ENCODE measurements around the gene MGAT2.

MGAT2 gene

DNA sequence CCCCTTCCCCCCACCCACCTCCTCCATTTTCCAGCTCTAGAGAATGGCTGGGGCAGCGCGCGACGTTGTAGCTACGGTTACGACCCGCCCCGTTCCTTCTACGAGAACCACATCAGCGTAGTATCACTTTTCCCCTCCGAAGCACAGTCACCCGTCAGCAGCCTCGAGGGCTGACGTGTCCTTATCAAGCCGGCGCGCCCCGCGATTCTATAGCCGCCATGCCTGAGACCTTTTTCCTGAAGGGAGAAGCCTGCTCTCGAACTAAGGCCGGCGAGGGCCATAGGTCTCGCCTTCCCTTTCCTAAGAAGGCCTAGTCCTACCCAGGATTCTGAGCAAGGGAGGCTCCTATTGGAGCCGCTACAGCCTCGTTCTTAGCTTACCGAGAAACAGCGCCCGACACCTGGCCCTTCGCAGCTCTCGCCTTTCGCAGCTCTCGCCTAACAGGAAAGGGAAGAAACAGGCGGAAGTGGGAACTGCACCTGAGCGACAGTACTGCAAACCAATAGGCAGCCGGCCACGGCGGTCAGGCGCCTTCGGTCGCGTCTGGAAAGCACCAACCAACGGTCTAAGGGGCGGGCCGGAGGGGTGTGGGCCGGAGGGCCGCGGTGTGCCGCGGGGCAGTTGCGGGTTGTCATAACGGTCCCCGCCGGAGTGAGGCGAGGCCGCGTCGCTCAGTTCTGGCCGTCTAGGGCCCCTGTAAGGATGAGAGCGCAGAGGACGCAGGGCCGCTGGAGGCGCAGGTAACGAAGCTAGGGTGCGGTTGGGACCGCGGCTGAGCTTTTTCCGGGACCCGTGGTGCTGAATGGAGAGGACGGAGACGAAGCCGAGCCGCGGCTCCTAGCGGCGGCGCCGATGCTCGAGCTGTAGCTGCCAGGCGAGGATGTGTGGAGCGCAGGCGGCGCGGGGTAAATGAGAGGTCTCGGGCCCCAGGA, at the start of gene MGAT2, which contains the start of gene RPL36AL:
Gene MGAT2 (plus strand): TSS at position 618 of the 932 bp plus-strand sequence. CDS start 470 bp downstream, outside the sequence.
Gene RPL36AL (minus strand): TSS at position 445 of the 932 bp plus-strand sequence. CDS start 1,522 bp downstream, outside the sequence.
- peak; percentile 95 for DNase-seq

DNA sequence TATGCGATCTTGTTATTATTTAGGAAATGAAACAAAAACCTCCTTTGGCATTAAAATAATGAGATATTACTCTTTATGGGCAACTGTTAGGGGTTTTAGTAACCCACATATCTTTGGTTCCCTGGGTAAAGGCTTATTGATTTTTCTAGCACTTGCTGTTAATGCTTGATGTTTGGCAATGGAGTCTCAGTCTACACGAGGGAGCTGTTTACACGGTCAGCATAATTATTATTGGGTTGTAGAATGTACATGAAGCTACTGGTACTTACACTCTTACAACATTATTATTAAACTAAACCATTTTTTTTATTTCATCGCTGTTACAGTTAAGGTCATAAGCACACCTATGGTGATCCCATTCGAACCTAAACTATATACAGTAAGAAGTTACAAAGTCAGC, 46.6 kb upstream of the MGAT2 start:
- DNase-seq = no peak

DNA sequence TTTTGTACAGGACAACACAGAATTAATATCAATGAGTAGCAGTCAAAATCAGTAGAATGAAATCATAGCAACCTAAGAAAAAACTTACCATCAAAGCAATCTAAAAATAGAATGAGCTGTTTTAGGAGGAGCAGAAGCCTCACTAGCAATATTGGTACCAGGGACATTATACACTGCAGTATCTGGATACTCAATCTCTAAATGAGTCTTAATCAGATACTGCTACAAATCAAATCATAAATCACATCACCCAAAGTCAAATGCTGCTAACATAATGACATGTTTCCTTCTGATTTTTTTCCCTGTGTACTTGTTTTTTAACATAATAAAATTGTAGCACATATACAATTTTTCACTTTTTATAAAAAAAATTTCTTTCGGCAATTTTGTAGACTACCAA, 42.5 kb upstream of the MGAT2 start:
- DNase-seq = no peak

- no peak for DNase-seq
These were observed 40.8 kb upstream of the MGAT2 start for GRCh38 chr14:49579841-49580240.

DNA sequence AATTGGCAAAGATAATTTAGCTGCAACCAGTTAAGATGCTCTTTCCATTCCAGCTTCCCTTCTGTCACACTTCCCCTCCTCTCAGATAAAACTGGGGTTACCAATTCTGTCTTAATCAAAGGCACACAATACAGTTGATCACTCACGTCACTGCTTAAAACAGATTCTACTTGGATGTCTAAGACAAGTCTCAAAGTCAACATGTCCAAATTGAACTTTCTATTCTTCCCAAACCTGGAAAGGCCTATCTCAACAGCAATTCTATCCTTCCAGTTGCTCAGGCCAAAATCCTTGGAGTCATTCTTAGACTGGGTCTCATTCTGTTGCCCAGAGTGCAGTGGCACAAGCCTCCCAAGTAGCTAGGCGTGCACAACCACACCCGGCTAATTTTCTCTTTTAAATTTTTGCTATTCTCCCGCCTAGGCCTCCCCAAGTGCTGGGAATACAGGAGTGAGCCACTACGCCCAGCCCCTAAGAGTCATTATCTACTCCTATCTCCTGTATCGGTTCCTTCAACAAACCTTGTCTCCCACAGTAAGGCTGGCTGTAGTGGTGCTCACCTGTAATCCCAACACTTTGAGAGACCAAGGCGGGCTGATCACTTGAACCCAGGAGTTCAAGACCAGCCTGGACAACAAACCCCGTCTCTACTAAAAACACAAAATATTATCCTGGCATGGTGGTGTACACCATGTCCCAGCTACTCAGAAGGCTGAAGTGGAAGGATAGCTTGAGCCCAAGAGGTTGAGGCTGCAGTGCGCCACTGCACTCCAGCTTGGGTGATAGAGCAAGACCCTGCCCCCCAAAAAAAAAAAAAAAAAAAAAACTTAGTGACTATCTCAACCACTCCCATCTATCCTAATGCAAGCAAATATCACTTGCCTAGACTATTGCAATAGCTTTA, 39.1 kb upstream of the MGAT2 start:
- no peak for DNase-seq

- DNase-seq = no peak
These were observed 38.3 kb upstream of the MGAT2 start for GRCh38 chr14:49582113-49582977.

DNA sequence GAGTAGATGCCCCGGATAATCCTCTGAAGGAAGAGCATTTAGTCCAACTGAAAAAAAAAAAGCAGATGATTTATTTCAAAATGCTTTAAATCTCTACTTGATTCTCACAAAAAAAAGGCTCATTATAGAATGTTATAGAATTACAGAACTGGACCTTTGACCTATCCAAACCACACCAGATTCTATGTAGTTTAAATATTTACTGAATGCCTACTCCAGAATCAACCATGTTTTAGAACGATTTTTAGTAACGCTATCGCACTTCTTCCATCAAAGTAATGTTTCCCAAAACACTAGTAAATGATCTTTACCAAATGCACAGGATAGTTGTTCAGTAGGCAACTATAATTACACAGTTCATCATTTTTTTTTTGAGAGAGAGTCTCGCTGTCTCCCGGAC, 37.0 kb upstream of the MGAT2 start:
- DNase-seq = no peak

GRCh38 chr14:49584058-49584457, 36.5 kb upstream of the MGAT2 start:
- DNase-seq = no peak

DNA sequence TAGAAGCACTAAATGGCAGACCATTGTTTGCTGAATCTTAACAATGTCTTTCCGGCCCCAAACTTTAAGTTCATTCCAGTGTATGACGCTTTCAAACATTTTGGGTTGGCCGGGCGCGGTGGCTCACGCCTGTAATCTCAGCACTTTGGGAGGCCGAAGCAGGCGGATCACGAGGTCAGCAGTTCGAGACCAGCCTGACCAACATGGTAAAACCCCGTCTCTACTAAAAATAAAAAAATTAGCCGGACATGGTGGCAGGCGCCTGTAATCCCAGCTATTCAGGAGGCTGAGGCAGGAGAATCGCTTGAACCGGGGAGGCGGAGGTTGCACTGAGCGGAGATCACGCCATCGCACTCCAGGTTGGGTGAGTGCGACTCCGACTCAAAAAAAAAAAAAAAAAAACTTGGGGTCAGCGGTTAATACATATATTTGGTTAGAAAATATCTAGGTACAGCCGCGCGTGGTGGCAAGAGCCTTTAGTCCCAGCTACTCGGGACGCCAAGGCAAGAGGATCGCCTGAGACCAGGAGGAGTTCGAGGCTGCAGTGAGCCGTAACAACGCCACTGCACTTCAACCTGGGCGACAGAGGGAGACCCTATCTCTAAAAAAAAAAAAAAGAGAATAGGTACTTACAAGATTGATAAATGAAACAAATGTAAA, 35.5 kb upstream of the MGAT2 start:
- peak; percentile 27 for DNase-seq

GRCh38 chr14:49585803-49586672, 34.6 kb upstream of the MGAT2 start, which contains the start of gene RPS29:
TSS of gene RPS29 (minus strand) at chr14:49586380. CDS start at chr14:49586346, 34 bp downstream.
- peak; percentile 98 for DNase-seq

- peak; percentile 66 for DNase-seq
These were observed 33.7 kb upstream of the MGAT2 start for GRCh38 chr14:49586673-49587460.

- DNase-seq = no peak
These were observed 31.2 kb upstream of the MGAT2 start for GRCh38 chr14:49589387-49589786.

- DNase-seq = no peak
These were observed 27.6 kb upstream of the MGAT2 start for GRCh38 chr14:49593016-49593415.

- DNase-seq = no peak
These were observed 26.1 kb upstream of the MGAT2 start for GRCh38 chr14:49594347-49595091.

GRCh38 chr14:49598189-49598484, 22.5 kb upstream of the MGAT2 start:
- DNase-seq = no peak

GRCh38 chr14:49598485-49599300, 21.9 kb upstream of the MGAT2 start, which contains the start of gene LRR1:
TSS of gene LRR1 (plus strand) at chr14:49598940. CDS start at chr14:49599021, 81 bp downstream.
- DNase-seq = peak; percentile 90

- no peak for DNase-seq
These were observed 13.0 kb upstream of the MGAT2 start for GRCh38 chr14:49607583-49607982.

DNA sequence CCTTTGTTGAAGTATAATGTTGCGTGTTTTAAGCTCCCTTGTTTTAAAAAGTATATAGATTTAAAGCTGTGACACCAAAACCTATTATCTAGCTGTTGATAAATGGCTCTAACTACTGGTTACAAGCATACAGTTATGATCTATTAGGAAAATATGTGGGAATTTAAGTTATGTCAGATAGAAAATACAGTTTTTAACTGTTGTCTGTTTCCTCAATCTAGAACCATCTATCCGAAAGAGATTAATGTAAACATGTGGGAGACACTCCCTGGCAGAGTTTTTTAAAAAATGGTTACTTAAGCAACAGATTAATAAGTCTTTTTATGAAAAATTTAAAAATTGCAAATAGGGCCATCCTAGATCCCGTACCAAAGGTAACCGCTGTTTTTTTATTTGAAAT, 8.3 kb upstream of the MGAT2 start:
- no peak for DNase-seq

Measured in activated naive CD4-positive, alpha-beta T cell treated with Interleukin-2 at 50 U/mL for 16 hours (primary cell).